Gastrocnemius medialis (tissue), 4 donors: ENCODE results near the gene NFIC. TPM values are rescaled to one million over a fixed set of nuclear protein-coding genes. Genes with fewer than 3 reads are reported as not detected.

Experiments
- ATAC-seq, 2 donors: fragments of 150-250 bp; one replicate each; pipeline ENCODE4 v1.9.1; 2016
- DNase-seq, 2 donors: peaks; one replicate each; pipeline ENCODE4 v3.0.0-alpha.2; 2019
- H3K27ac ChIP-seq, 4 donors: fragments of 200-600 bp; sonication (generic); 1 replicate in 1 of 4; 2 replicates in 3 of 4; pipeline ENCODE4 v1.5.1; 2016 to 2018; ENCODE audit warnings: mild to moderate bottlenecking in 2 of 4, moderate library complexity in 1 of 4
- H3K27me3 ChIP-seq, 3 donors: fragments of 200-600 bp; sonication (generic) in 2 of 3; 1 replicate in 1 of 3; 2 replicates in 2 of 3; pipeline versions ENCODE4 v1.5.1 to v1.6.0; 2016 to 2019; ENCODE audit warnings: mild to moderate bottlenecking in 1 of 3, moderate library complexity in 1 of 3
- H3K36me3 ChIP-seq, 2 donors: fragments of 200-600 bp; sonication (generic) in 1 of 2; one replicate each; pipeline ENCODE4 v1.5.1; 2017 to 2018
- H3K4me1 ChIP-seq, 2 donors: fragments of 200-600 bp; sonication (generic) in 1 of 2; one replicate each; pipeline ENCODE4 v1.5.1; 2016 to 2017; ENCODE audit warnings: mild to moderate bottlenecking in 2 of 2
- H3K4me3 ChIP-seq, 4 donors: fragments of 200-600 bp; sonication (generic) in 3 of 4; 1 replicate in 1 of 4; 2 replicates in 3 of 4; pipeline ENCODE4 v1.5.1; 2016 to 2019; ENCODE audit warnings: mild to moderate bottlenecking in 2 of 4
- H3K9me3 ChIP-seq, 3 donors: fragments of 200-600 bp; sonication (generic) in 2 of 3; 1 replicate in 1 of 3; 2 replicates in 2 of 3; pipeline ENCODE4 v1.5.1; 2016 to 2019
- CTCF ChIP-seq, 5 experiments: fragments of 450-650 bp in 3 of 5; fragments of 200-600 bp in 2 of 5; sonication (generic) in 2 of 5; IDR thresholded peaks in 4 of 5; conservative IDR thresholded peaks in 1 of 5; 1 replicate in 4 of 5; 2 replicates in 1 of 5; pipeline ENCODE4 v1.5.1; 2016 to 2019; ENCODE audit warnings: antibody characterized with exemption in 5 of 5, mild to moderate bottlenecking in 3 of 5, moderate library complexity in 3 of 5
- POLR2A ChIP-seq, 2 donors: fragments of 450-650 bp; IDR thresholded peaks; one replicate each; pipeline ENCODE4 v1.6.1; 2017; ENCODE audit warnings: antibody characterized with exemption in 2 of 2, mild to moderate bottlenecking in 2 of 2, moderate library complexity in 2 of 2
- in situ Hi-C, 4 donors: fragments of 200-750 bp; cut with MboI; loops; one replicate each; pipeline versions ENCODE4 v1.15.0 to v1.8.0; 2017; ENCODE audit warnings: low sequenced_read_pairs in 4 of 4
- intact Hi-C: fragments of 100-400 bp; cut with DNase I; formaldehyde crosslinking; loops from one replicate; pipeline ENCODE4 v1.15.1; 2023; ENCODE audit warnings: low total_unique reads
- total RNA-seq, 4 donors: library from RNA; depleted of rRNA; stranded (reverse); fragments of >200 nt; gene quantifications; one replicate each; pipeline versions ENCODE4 v1.1.0 to v1.2.3, GENCODE V29; 2016

The NFIC gene
- total RNA-seq, 4 donors from 2014 or later = 90.2 to 403 (median 348) TPM

- TF ChIP-seq CTCF (IDR thresholded peaks at IDR 0.05 in 4 of 5, conservative IDR thresholded peaks at IDR 0.05 in 1 of 5) = no peak
- no peak for TF ChIP-seq POLR2A (IDR thresholded peaks at IDR 0.05)
- Histone ChIP-seq H3K9me3 (no peaks in the 10 kb centered on the region), H3K27ac (peak overlapping the region; percentile 88 to 91 (median 89)), H3K4me1 (peaks cover 21 to 23% of the 10 kb centered on the region in 2 donors), H3K27me3 (no peaks in the 10 kb centered on the region), H3K4me3 (no peak overlapping the region), H3K36me3 (peaks cover 0 to 62% of the 10 kb centered on the region in 2 donors)
- ATAC-seq = no peak
- intact Hi-C loops (loop anchor here (5.0 kb wide), 1 partner anchor 92 kb away; no protein-coding TSS in a partner anchor), in situ Hi-C loops (no loop called here)
- no peak for DNase-seq
These were observed 87.5 kb downstream of the NFIC start for GRCh38 chr19:3453840-3454239.

DNA sequence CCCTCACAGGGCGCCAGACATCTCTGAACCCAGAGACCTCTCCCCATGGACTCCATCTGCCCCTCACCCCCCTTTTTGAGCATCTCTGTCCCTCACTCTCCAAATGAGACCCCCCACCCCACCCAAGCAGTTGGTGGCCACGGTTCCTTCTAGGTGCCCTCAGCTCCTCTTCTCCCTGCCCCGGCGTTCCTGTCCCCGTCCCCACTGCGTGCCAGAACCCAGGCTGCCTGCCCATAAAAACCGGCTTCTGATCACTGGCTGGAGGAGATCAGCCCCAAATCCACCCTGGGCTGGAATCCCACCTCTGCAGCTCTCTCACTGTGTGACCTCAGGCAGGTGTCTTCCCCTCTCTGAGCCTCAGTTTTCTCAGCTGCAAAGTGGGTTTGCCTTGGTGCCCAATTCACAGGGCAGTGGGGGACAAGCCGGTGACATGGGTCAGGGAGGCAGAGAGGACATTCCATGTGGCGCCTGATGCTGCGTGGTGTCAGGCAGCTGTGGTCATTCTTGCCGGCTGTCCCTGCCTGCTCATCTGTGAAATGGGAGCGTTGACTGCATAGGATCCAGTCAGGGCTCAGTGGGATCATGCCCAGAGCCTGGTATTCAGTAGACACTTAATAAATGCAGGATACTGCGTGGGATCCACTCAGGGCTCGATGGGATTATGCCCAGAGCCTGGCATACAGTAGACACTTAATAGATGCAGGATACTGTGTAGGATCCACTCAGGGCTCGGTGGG lies 88.4 kb downstream of the NFIC start:
- H3K27ac ChIP-seq = peak overlapping the region; percentile 88 to 91 (median 89)
- no peak for ATAC-seq
- intact Hi-C loops = loop anchor here (5.0 kb wide), 1 partner anchor 93 kb away; no protein-coding TSS in a partner anchor
- no peaks in the 10 kb centered on the region for H3K9me3 ChIP-seq
- DNase-seq = no peak
- no peak for TF ChIP-seq POLR2A (IDR thresholded peaks at IDR 0.05)
- TF ChIP-seq CTCF (IDR thresholded peaks at IDR 0.05 in 4 of 5, conservative IDR thresholded peaks at IDR 0.05 in 1 of 5) = no peak
- in situ Hi-C loops = no loop called here
- peaks cover 0 to 52% of the 10 kb centered on the region in 2 donors for H3K36me3 ChIP-seq
- H3K4me1 ChIP-seq = peaks cover 23 to 32% of the 10 kb centered on the region in 2 donors
- no peaks in the 10 kb centered on the region for H3K27me3 ChIP-seq
- H3K4me3 ChIP-seq = no peak overlapping the region

DNA sequence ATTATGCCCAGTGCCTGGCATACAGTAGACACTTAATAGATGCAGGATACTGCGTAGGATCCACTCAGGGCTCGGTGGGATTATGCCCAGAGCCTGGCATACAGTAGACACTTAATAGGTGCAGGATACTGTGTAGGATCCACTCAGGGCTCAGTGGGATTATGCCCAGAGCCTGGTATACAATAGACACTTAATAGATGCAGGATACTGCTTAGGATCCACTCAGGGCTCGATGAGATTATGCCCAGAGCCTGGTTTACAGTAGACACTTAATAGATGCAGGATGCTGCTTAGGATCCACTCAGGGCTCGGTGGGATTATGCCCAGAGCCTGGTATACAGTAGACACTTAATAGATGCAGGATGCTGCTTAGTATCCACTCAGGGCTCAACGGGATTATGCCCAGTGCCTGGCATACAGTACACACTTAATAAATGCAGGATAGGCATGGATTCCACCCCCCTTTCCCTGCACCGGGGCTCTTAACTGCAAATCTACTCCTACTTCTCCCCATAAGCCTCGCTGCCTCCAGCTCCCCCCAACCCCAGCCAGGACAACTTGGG lies 89.1 kb downstream of the NFIC start:
- in situ Hi-C loops = no loop called here
- peaks cover 0 to 50% of the 10 kb centered on the region in 2 donors for H3K36me3 ChIP-seq

GRCh38 chr19:3455960-3456601 lies 89.7 kb downstream of the NFIC start:
- in situ Hi-C loops (no loop called here), intact Hi-C loops (no loop called here)
- Histone ChIP-seq H3K4me1 (peaks cover 20 to 28% of the 10 kb centered on the region in 2 donors), H3K27ac (peak overlapping the region; percentile 9 to 91 (median 82)), H3K36me3 (peaks cover 0 to 54% of the 10 kb centered on the region in 2 donors), H3K4me3 (no peak overlapping the region), H3K9me3 (no peaks in the 10 kb centered on the region), H3K27me3 (no peaks in the 10 kb centered on the region)
- DNase-seq (no peak), ATAC-seq (no peak)
- TF ChIP-seq POLR2A (IDR thresholded peaks at IDR 0.05) (no peak), CTCF (IDR thresholded peaks at IDR 0.05 in 4 of 5, conservative IDR thresholded peaks at IDR 0.05 in 1 of 5) (no peak)

More for the DNA sequence above, 89.1 kb downstream of the NFIC start:
- Histone ChIP-seq H3K27ac (peak overlapping the region in 3 of 4 donors; percentile 88 to 91 (median 90)), H3K4me3 (no peak overlapping the region), H3K4me1 (peaks cover 24 to 34% of the 10 kb centered on the region in 2 donors), H3K27me3 (no peaks in the 10 kb centered on the region), H3K9me3 (no peaks in the 10 kb centered on the region)
- intact Hi-C loops = no loop called here
- ATAC-seq (no peak), DNase-seq (no peak)
- no peak for TF ChIP-seq CTCF (IDR thresholded peaks at IDR 0.05 in 4 of 5, conservative IDR thresholded peaks at IDR 0.05 in 1 of 5)
- TF ChIP-seq POLR2A (IDR thresholded peaks at IDR 0.05) = no peak
